HG02870 (cell line): ENCODE measurements around the gene KRTAP16-1.
"Not testable (repeated sequence)": the region's sequence is repeated elsewhere in the genome, so short reads cannot be mapped to it uniquely, and the experiment has no call there.

Experiments used
- ATAC-seq: cut with Tn5 transposase; IDR thresholded peaks from one replicate; pipeline ENCODE4 v1.9.1; 2021; ENCODE audit warnings: mild to moderate bottlenecking, moderate library complexity; ENCODE audit not compliant: unreplicated experiment

Gene KRTAP16-1, protein sequence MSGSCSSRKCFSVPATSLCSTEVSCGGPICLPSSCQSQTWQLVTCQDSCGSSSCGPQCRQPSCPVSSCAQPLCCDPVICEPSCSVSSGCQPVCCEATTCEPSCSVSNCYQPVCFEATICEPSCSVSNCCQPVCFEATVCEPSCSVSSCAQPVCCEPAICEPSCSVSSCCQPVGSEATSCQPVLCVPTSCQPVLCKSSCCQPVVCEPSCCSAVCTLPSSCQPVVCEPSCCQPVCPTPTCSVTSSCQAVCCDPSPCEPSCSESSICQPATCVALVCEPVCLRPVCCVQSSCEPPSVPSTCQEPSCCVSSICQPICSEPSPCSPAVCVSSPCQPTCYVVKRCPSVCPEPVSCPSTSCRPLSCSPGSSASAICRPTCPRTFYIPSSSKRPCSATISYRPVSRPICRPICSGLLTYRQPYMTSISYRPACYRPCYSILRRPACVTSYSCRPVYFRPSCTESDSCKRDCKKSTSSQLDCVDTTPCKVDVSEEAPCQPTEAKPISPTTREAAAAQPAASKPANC

DNA sequence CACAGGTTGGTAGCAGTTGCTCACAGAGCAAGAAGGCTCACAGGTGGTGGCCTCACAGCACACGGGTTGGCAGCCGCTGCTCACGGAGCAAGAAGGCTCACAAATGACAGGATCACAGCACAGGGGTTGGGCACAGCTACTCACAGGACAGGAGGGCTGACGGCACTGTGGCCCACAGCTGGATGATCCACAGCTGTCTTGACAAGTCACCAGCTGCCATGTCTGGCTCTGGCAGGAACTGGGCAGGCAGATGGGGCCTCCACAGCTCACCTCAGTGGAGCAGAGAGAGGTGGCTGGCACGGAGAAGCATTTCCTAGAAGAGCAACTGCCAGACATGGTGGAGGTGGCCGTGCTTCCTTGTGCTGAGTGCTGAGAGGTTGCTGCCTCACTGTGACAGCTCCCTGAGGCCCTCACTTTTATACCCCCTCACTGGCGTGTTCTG, at the start of gene KRTAP16-1:
Gene KRTAP16-1 (minus strand): TSS at position 392 of the 442 bp plus-strand sequence. CDS start 56 bp downstream, at position 336.
- ATAC-seq, result no peak

DNA sequence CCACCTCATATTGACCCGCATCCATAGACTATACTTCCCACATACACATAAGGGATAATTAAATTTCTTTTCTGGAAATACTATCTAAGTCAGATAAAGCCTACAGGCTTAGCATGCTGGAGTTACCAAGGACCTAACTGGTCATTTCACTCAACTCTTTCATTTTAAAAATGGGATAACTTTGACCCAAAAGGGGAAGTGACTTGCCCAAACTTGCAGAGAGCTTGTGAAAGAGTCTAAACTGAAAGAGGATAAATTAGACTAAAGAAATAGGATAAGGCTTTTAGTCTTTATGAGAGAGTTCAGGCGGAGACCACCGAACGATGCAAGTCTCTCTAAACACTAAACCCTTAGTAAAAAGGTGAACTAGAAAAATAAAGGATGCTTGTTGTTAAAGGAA, 45.4 kb upstream of the KRTAP16-1 start:
- ATAC-seq, result no peak

DNA sequence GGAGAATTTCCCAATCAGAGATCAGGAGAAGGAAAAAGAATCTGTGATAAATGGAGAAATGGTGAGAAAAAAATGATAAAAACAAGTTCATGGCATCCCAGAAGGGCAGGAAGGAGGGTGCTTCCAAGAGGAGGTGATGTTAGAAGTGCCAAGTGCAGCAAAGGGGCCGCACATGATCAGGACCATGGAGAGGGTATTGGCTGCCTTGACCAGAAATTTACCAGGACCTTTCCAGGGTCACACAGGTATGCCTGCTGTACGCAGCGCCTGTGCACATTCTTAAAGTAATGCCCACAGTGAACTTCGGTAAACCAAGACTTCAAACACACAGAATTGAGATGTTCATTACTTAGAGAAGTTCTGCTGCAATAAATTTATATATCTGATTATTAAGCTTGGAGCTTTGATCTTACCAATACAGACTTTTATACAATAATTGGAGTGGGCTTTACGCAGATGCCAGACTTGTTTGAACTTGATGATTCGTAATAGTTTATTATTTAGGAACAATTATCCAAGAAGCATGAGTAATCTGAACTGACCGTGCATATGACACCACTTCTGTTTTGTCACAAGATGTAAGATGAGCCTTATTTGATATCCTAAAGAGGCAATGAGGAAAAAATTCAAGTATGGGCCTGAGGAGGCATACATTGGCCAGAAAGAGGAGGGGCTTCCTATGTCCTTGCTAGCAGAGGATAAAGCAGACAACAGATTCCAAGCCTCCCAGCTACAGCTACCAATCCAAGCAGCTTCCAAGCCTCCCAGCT, 43.7 kb upstream of the KRTAP16-1 start:
- no peak for ATAC-seq

DNA sequence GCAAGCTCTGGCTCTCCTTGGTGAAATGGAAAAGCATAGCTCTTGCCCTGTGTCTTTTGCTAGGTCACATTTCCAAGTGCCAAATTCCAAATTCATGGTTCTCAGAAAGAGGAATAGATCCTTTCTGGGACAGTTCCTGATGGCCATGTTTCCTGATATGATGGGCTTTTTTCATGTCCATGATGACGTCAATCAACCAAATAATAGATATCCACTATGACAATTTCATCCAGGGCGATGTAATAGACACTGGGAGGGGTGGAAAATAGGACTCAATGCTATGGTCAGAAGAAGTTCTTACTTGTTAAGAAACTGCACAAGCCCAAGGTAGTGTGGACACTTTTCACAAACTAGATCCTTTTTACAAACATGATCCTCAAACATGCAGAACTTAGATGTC, 42.1 kb upstream of the KRTAP16-1 start:
- ATAC-seq, result no peak

DNA sequence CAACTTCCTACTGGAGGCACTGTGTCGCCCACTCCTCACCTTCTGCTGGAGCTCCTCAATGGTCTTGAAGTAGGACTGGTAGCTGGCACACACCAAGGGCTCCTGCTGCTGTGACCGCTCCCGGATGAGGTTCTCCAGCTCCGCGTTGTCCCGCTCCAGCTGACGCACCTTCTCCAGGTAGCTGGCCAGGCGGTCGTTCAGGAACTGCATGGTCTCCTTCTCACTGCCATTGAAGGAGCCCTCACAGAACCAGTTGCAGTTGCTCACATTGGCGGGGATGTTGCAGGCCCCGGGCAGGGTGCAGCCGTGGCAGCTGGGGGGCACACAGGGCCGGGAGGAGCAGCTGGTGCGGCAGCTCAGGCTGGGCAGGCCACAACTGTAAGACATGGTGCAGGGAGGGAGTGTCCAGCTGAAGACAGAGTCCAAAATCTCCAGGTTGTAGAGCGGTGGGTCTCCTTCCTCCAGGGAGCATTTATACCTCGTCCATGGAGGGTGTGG, 41.3 kb upstream of the KRTAP16-1 start, which contains the start of gene KRT33A:
Gene KRT33A (minus strand): TSS at position 448 of the 498 bp plus-strand sequence. CDS start 61 bp downstream, at position 387.
- not testable (repeated sequence) for ATAC-seq

DNA sequence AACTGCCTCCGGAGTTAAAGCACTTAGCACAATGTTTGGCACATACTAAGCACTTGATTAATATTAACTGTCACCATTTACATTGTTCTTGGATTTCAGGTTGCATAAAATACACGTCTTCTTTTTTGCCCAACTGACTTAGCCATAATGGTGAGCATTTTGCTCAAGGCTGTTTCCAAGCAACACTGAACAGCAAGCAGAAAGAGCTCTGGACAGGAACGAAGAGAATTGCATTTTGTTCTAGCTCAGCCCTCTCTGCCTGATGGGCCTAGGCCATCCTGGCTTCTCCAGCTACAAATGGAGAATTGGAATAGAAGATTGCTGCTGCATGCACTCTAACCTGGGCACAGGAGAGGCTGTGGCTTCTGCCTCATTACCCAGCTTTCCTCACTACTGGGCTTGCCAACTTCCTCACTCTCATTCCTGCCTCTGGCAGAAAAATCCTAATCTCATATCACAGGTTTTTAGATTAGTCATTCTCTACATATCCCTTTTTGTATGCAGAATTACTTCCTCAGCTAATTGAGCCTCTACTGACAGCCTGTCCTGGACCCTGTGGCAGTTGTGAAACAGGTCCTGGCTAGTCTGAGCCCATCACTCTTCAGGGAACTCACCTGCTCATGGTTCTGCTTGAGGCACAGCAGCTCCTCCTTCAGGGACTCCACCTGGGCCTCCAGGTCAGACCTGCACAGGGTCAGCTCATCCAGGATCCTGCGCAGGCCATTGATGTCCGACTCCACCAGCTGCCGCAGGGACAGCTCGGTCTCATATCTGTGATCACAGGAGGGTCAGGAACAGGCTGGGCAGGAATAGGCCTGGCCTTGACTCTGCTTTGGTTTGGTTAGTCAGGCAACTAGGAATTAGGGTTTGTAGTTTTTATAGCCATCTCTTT, 39.0 kb upstream of the KRTAP16-1 start:
- ATAC-seq, result no peak

DNA sequence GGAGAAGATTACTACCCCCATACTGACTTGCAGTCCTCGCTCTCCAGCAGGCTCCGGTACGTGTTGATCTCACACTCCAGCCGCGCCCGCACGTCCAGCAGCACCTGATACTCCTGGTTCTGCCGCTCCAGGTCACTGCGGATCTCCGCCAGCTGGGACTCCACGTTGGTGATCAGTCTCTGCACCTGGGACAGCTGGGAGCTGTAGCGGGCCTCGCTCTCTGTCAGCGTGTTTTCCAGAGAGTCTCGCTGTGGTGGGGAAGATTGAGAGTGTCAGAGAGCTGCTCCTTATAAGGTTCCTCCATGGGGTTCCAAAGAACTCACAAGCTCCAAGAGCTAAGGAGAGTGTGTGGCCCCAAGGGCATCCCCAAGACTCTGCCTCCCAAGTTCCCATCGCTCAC, 37.3 kb upstream of the KRTAP16-1 start:
- not testable (repeated sequence) for ATAC-seq

DNA sequence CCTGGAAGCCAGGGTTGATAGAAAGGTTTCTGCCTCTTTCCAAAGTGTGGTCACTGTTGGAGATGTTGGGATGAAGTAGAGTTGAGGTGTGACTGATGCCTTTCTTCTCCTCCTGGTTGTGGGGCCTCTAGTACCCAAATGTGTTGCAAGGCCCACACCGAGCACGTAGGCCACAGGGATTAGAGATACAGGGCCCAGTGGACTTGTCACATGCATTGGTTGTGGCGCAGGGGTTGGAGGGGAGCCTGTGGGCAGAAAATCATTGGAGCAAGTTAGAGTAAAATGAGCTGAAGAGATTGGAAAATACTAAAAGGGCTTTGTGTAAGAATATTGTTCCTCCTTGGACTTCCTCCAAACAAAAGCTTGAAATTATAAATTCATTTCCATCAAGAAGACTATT, 36.9 kb upstream of the KRTAP16-1 start:
- ATAC-seq, result no peak

DNA sequence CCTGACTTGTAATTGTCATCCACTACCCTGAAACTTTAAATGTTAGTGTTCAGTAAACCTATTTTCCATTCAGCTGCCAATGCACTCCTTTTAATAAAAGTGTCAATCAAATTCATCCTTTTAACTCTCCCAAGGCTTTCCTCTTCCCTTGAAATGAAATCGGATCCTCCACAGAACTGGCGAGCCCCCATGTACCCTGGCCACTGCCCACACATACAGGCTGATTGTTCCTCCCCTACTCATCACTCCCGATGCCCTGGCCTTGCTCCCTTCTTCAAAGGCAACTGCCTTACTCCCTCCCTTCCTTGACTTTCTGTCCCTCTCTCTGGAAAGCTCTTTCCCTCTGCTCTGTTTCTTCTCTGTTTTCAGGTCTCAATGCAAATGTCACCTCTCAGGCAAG, 33.9 kb upstream of the KRTAP16-1 start:
- ATAC-seq, result no peak

DNA sequence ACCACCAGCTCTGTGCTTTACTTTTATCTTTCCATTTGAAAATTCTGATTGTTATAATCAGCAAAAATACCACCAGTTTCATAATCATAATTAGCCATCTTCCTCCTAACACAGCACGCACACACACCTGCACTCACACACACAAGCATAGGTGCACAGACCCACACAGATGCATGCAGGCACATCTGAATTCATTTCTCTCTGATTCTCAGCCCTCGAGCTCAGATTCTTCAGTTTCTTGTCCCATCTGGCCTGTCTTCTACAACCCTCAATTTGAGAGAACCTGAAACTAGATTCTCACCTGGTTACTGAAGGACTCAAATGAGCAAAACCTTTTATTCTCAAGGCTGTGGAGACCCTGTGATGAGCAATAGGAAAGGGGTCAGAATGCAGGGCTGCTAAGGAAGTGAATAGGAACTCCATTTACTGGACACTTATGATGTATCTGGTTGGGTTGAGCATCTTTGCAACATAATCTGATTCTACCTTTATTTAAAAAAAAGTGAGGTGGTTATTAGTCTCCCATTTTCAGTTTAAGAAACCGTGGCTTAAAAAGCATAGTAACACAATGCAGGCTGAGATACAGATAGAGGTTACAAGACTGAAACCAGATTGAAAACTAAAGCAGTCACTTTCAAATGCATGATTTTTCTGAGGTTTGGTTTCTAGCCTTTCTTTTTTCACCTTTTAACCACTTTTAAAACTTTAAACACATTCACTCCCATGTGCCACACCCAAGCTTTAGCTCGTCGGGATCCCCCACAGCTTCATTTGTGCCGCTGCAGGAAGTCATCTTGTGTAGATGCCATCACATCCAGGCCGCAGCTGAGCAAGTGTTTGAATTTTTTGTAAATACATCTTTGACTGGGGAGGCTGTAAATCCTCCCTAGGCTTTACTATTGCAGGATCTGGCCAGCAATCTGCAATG, 32.1 kb upstream of the KRTAP16-1 start:
- ATAC-seq, result no peak

DNA sequence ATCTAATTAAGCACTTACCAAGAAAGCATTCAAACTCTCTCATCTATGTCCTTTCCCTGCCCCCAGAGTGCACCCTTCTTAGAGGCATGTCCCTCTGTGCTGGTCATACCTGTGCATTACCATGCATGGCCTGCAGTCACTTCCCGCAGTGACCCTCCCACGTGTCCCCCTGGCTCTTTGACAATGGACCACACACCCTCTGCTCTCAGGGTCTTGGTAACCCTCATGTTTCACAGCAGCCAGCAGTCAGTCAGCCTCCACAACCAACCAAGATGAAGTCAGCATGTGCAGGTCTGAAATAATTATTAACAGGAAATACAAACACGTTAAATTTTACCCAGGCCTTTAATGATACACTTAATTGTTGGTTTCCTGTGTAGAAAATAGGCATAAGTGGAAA, 31.4 kb upstream of the KRTAP16-1 start:
- ATAC-seq, result no peak

DNA sequence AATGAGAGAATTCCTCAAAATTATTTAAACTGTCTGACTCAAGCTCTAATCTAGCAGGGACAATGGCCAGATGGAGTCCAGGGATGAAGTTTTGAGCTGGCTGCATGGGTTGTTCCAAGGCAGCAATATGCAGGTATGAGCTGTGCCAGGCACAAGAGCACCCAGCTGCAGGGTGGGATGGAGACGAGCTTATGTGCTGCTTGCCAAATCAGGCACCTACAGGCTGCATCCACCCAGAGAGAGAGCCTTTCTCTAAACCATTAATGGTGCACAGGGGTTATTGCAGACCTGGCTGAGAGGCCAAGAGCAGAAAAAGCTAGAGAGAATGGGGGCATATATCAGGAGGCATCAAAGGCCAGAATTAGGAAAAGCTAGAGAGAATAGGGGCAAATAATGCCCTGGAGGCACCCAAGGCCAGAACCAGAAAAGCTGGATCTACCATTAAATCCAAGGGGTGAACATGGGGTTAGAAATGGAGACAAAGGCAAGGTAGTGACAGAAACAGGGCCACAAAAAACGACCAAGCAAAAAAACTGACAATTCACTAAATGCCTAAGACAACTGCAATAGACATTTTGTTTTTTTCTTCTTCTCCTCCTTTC, 30.6 kb upstream of the KRTAP16-1 start:
- ATAC-seq, result no peak

DNA sequence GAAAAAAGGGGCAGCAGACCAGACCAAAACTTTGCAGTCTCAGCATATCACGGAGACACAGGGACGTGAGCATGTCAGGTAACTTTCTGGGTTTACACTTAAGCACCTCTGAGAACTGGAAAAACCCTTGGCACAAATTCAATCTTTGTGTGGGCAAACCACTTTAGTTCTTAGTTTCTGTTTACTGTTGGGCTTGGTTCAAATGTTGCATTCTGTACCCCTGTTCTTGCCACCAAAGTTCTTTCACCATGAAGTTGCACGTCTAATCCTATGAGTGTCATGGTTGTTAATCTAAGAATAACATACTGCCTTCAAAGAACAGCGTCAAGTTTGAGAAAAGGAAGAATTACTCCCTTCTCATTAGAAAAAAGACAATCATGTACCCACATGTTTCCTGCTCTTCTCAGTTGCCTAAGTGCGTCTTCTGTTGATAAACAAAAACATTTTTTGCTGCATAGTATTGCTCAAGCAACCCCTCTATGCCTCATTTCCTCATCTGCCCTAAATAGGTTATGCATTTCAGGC, 29.9 kb upstream of the KRTAP16-1 start:
- no peak for ATAC-seq

DNA sequence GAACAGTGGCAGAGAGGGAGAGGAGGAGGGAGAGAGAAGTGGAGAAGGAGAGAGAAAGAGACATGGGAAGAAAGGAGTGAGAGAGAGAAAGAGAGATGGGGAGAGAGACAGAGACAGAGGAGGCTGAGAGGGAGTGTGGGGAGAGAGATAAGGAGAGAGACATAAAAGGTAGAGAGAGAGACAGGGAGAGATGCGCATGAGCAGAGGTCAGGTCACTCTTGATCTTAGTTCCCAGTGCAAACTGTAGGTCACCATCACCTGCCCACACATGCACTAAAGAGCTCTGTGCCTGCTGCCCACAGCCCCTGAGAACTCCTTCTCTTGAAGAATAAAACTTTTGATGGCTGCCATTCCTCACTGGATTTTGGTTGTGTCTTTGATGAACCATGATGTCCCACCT, 26.6 kb upstream of the KRTAP16-1 start:
- no peak for ATAC-seq

DNA sequence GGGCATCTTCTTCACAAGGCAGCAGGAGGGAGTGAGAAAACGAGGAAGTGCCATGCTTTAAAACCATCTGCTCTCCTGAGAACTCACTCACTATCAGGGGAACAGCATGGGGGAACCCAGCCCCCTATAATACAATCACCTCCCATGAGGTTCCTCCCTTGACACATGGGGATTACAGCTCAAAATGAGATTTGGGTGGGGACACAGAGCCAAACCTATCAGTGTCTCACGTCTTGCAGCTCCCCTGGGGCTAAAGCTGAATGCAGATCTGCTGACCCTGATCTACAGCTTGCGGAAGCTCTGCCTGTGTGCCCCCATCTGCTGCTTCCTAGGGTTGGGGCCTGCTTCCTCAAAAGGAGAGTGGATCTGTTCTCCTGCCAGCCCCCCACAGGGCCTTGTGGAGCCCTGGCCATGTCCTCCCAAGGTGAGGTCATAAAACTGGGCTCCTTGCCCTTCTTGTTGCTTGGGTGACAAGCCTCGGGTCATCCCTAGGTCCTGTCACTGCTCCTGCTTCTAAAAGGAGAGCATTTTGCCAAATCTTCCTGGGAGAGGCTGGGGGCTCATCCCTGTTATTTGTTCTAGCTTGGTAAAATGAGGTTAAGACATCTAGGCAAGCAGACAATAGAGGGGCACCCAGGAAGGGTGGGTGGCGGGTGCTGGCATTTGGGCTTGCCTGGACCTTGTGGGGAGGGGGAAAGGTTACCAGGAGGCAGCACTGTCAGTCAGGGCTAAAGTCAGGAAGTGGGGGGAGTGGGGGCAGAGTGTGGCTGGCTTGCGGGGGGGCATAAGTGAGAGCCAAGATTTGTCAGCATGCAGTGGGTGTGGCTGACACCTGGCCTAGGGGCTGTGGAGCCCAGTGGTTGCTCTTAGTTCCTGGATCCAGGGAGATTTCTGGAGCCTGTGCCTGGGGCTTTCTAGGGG, 25.5 kb upstream of the KRTAP16-1 start:
- ATAC-seq, result no peak

DNA sequence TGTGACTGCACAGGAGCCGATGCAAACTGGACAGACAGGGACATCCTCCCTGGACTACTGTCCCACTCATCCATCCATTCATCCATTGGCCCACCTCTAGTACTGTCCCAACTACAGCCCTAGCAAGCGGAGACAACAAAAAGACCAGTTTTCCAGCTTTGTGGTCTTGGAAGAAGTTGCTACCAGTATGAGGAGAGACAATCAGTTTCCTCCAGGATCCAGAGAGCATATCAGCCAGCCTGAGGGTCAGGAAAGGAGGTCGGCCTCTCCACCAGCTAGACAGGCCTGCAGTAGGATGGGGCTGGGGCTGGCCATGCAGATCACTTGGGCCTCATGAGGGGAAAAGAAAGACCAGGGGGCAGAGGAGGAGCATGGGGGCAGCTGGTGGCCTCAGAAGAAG, 24.7 kb upstream of the KRTAP16-1 start:
- ATAC-seq, result no peak

DNA sequence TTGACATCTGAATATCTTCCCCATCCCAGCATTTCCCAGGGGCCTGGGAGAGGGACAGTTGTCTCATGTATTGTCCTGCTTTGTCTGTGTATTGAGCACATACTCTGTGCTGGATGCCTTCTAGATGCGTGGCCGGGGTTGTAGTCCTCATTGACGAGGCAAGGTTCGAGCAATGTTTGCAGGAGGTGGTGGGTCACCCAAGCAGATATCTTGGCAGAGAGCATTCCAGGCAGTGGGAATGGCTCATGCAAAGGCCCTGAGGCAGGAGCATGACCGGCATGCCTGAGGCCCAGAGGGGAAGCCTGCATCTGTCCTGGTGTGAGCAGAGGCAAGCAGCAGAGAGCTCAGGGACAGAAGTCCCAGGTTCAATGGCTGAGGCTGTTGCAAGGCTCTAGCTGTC, 24.0 kb upstream of the KRTAP16-1 start:
- ATAC-seq, result no peak

DNA sequence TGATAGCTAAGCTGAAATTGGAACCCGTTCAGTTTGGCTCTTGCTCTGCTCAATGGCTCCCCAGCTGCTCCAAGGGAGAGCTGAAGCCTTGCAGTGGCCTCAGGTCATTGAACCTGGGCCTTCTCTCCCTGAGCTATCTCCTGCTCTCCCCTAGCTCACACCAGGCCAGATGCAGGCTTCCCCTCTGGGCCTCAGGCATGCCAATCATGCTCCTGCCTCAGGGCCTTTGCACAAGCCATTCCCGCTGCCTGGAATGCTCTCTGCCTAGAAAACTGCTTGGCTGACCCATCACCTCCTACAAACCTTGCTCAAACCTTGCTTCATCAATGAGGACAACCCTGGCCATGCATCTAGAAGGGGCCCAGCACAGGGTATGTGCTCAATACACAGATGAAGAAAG, 23.1 kb upstream of the KRTAP16-1 start:
- no peak for ATAC-seq
